HL-60 (cell line): ENCODE data around the gene KLHL18.

Experiments used
- TF ChIP-seq, protein P1 (sequence below): IDR thresholded peaks from one replicate; pipeline ENCODE4 v1.5.1; 2011; ENCODE audit warnings: low read length, control low read depth, inconsistent platforms; ENCODE audit not compliant: insufficient read depth
- TF ChIP-seq, protein P2 (sequence below): IDR thresholded peaks from 2 replicates; pipeline ENCODE4 v1.6.1; 2012; ENCODE audit warnings: low read depth; ENCODE audit not compliant: insufficient replicate concordance

DNA sequence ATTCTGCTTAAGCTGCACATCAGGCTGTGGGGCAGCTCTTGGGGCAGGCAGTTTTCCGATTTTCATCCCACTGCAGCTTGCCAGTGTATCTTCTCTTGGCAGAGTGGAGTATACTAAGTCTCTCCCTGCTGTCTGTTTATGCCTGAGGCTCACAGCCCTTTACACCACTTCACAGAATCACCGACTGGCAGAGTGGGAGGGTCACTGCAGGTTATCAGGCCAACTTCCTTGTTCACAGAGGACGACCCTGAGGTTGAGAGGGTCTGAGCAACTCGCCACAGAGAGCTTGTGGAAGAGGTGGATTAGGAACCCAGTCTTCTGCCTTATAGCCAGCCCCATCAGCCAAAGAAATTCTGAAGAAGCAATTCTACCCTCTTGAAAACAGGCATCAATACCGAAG, 31.1 kb upstream of the KLHL18 start:
- TF ChIP-seq, protein P1, sequence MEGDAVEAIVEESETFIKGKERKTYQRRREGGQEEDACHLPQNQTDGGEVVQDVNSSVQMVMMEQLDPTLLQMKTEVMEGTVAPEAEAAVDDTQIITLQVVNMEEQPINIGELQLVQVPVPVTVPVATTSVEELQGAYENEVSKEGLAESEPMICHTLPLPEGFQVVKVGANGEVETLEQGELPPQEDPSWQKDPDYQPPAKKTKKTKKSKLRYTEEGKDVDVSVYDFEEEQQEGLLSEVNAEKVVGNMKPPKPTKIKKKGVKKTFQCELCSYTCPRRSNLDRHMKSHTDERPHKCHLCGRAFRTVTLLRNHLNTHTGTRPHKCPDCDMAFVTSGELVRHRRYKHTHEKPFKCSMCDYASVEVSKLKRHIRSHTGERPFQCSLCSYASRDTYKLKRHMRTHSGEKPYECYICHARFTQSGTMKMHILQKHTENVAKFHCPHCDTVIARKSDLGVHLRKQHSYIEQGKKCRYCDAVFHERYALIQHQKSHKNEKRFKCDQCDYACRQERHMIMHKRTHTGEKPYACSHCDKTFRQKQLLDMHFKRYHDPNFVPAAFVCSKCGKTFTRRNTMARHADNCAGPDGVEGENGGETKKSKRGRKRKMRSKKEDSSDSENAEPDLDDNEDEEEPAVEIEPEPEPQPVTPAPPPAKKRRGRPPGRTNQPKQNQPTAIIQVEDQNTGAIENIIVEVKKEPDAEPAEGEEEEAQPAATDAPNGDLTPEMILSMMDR: no peak
- TF ChIP-seq, protein P2, sequence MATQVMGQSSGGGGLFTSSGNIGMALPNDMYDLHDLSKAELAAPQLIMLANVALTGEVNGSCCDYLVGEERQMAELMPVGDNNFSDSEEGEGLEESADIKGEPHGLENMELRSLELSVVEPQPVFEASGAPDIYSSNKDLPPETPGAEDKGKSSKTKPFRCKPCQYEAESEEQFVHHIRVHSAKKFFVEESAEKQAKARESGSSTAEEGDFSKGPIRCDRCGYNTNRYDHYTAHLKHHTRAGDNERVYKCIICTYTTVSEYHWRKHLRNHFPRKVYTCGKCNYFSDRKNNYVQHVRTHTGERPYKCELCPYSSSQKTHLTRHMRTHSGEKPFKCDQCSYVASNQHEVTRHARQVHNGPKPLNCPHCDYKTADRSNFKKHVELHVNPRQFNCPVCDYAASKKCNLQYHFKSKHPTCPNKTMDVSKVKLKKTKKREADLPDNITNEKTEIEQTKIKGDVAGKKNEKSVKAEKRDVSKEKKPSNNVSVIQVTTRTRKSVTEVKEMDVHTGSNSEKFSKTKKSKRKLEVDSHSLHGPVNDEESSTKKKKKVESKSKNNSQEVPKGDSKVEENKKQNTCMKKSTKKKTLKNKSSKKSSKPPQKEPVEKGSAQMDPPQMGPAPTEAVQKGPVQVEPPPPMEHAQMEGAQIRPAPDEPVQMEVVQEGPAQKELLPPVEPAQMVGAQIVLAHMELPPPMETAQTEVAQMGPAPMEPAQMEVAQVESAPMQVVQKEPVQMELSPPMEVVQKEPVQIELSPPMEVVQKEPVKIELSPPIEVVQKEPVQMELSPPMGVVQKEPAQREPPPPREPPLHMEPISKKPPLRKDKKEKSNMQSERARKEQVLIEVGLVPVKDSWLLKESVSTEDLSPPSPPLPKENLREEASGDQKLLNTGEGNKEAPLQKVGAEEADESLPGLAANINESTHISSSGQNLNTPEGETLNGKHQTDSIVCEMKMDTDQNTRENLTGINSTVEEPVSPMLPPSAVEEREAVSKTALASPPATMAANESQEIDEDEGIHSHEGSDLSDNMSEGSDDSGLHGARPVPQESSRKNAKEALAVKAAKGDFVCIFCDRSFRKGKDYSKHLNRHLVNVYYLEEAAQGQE: no peak
